Cerebellar cortex (tissue), 1 donor: Measurements from ENCODE around the gene RET.

Experiments
- DNase-seq: peaks from one replicate; pipeline ENCODE4 v3.0.0-alpha.2; 2015; ENCODE audit warnings: low spot score

RET gene

GRCh38 chr10:43120929-43121314 lies 44.1 kb downstream of the RET start:
- DNase-seq, result no peak

- DNase-seq, result no peak
These were observed 44.6 kb downstream of the RET start for GRCh38 chr10:43121444-43121843.

GRCh38 chr10:43122096-43122495 lies 45.2 kb downstream of the RET start:
- DNase-seq, result no peak

- DNase-seq, result no peak
These were observed 46.0 kb downstream of the RET start for GRCh38 chr10:43122826-43123225.

GRCh38 chr10:43123361-43124093 lies 46.7 kb downstream of the RET start:
- DNase-seq, result no peak

GRCh38 chr10:43124094-43124521 lies 47.2 kb downstream of the RET start:
- DNase-seq, result no peak

- no peak for DNase-seq
These were observed 47.9 kb downstream of the RET start for GRCh38 chr10:43124574-43125273.

GRCh38 chr10:43125274-43125845 lies 48.5 kb downstream of the RET start:
- DNase-seq, result no peak

GRCh38 chr10:43125881-43126731 lies 49.2 kb downstream of the RET start:
- DNase-seq, result no peak

GRCh38 chr10:43126759-43127424 lies 50.0 kb downstream of the RET start:
- DNase-seq, result no peak

GRCh38 chr10:43127442-43127841 lies 50.6 kb downstream of the RET start:
- DNase-seq, result no peak

GRCh38 chr10:43128331-43128730 lies 51.5 kb downstream of the RET start:
- DNase-seq, result no peak

- DNase-seq, result no peak
These were observed 52.3 kb downstream of the RET start for GRCh38 chr10:43128958-43129706.

- DNase-seq, result no peak
These were observed 53.9 kb downstream of the RET start for GRCh38 chr10:43130770-43131171.

- no peak for DNase-seq
These were observed 54.4 kb downstream of the RET start for GRCh38 chr10:43131256-43131655.

GRCh38 chr10:43131906-43132305 lies 55.0 kb downstream of the RET start:
- no peak for DNase-seq

- DNase-seq, result no peak
These were observed 56.3 kb downstream of the RET start for GRCh38 chr10:43132867-43133787.

GRCh38 chr10:43134126-43134905 lies 57.4 kb downstream of the RET start:
- no peak for DNase-seq

GRCh38 chr10:43135064-43135463 lies 58.2 kb downstream of the RET start:
- DNase-seq, result no peak
